Stimulated activated CD4-positive, alpha-beta T cell treated with anti-CD3 and anti-CD28 coated beads, Interleukin-1b, Interleukin-23, amount 100 ng/mL, for 4 hours (primary cell): Measurements from ENCODE around the gene CUX1.

Experiments used
- DNase-seq, 2 donors: peaks; one replicate each; pipeline ENCODE4 v3.0.0-alpha.2; 2020; ENCODE audit warnings: low read depth in 2 of 2

Gene CUX1

GRCh38 chr7:102236592-102237287 lies 419.3 kb downstream of the CUX1 start:
- peak; percentile 12 to 18 for DNase-seq

GRCh38 chr7:102239206-102239820 lies 421.9 kb downstream of the CUX1 start:
- no peak for DNase-seq

- no peak for DNase-seq
These were observed 424.0 kb downstream of the CUX1 start for GRCh38 chr7:102241431-102241830.

GRCh38 chr7:102244601-102245000 lies 427.2 kb downstream of the CUX1 start:
- no peak for DNase-seq

GRCh38 chr7:102248081-102248455 lies 430.6 kb downstream of the CUX1 start:
- DNase-seq: no peak

GRCh38 chr7:102248456-102249395 lies 431.3 kb downstream of the CUX1 start:
- no peak for DNase-seq

GRCh38 chr7:102251531-102252365 lies 434.3 kb downstream of the CUX1 start:
- DNase-seq: no peak

- DNase-seq: no peak
These were observed 435.0 kb downstream of the CUX1 start for GRCh38 chr7:102252366-102252982.

GRCh38 chr7:102253066-102253972 lies 435.9 kb downstream of the CUX1 start:
- no peak for DNase-seq

GRCh38 chr7:102253973-102254370 lies 436.5 kb downstream of the CUX1 start:
- no peak for DNase-seq

GRCh38 chr7:102254521-102254920 lies 437.1 kb downstream of the CUX1 start:
- no peak for DNase-seq

- DNase-seq: no peak
These were observed 438.1 kb downstream of the CUX1 start for GRCh38 chr7:102255501-102255900.

GRCh38 chr7:102255916-102256315 lies 438.5 kb downstream of the CUX1 start:
- DNase-seq: no peak

GRCh38 chr7:102258073-102258748 lies 440.8 kb downstream of the CUX1 start:
- no peak for DNase-seq

GRCh38 chr7:102258749-102259107 lies 441.3 kb downstream of the CUX1 start:
- no peak for DNase-seq

GRCh38 chr7:102260856-102261255 lies 443.4 kb downstream of the CUX1 start:
- no peak for DNase-seq

- DNase-seq: no peak
These were observed 444.0 kb downstream of the CUX1 start for GRCh38 chr7:102261451-102261850.

GRCh38 chr7:102262546-102262945 lies 445.1 kb downstream of the CUX1 start:
- no peak for DNase-seq

GRCh38 chr7:102264367-102264891 lies 447.0 kb downstream of the CUX1 start:
- DNase-seq: no peak
